B cell (primary cell): ENCODE data around the gene HEXIM2. TPM values are rescaled to one million over a fixed set of nuclear protein-coding genes. Genes with fewer than 3 reads are reported as not detected.

ENCODE experiments used
- ATAC-seq: fragments of 200-7000 bp; cut with Tn5 transposase; one replicate; pipeline ENCODE4 v1.10.0; 2021; ENCODE audit warnings: low read depth, mild to moderate bottlenecking, moderate number of reproducible peaks, moderate library complexity
- CTCF ChIA-PET: fragments of 350-600 bp; sonication (Branson Sonifier 250); formaldehyde crosslinking; loops from one replicate; lab custom pipeline; 2021; ENCODE audit warnings: antibody characterized with exemption, inconsistent platforms; lab: Charles Lee
- POLR2A ChIA-PET: fragments of 350-600 bp; sonication (Branson Sonifier 250); formaldehyde crosslinking; loops from one replicate; lab custom pipeline; 2021; ENCODE audit warnings: antibody characterized with exemption; lab: Charles Lee
- DNase-seq: peaks from one replicate; pipeline ENCODE4 v3.0.0; 2013
- H2AFZ ChIP-seq: 2 replicates; pipeline ENCODE4 v1.6.1; 2012; ENCODE audit warnings: mild to moderate bottlenecking, low read depth, low read length; ENCODE audit not compliant: insufficient read depth, poor library complexity, severe bottlenecking
- H3K27ac ChIP-seq, 2 donors: 1 replicate in 1 of 2; 2 replicates in 1 of 2; pipeline ENCODE4 v1.5.1; 2012 to 2013; ENCODE audit warnings: low read length in 2 of 2, mild to moderate bottlenecking in 2 of 2, moderate library complexity in 1 of 2
- H3K27me3 ChIP-seq, 4 experiments: fragments of 200-600 bp in 1 of 4; sonication (generic) in 1 of 4; replicated peaks in 1 of 4; 1 replicate in 2 of 4; 2 replicates in 2 of 4; pipeline versions ENCODE4 v1.6.1 to v1.7.0; 2013 to 2016; ENCODE audit warnings: low read length in 3 of 4, mild to moderate bottlenecking in 2 of 4, mixed read lengths in 1 of 4, moderate library complexity in 1 of 4; ENCODE audit not compliant: insufficient read depth in 4 of 4, control insufficient read depth in 3 of 4; ENCODE audit errors: control extremely low read depth in 1 of 4
- H3K36me3 ChIP-seq, 2 experiments: replicated peaks in 1 of 2; 1 replicate in 1 of 2; 2 replicates in 1 of 2; pipeline versions ENCODE4 v1.6.1 to v1.7.1; 2013; ENCODE audit warnings: low read length in 1 of 2; ENCODE audit not compliant: insufficient read depth in 2 of 2, control insufficient read depth in 1 of 2; ENCODE audit errors: control extremely low read depth in 1 of 2, extremely low read depth in 1 of 2
- H3K4me1 ChIP-seq, 2 donors: fragments of 200-600 bp in 1 of 2; sonication (generic) in 1 of 2; 1 replicate in 1 of 2; 2 replicates in 1 of 2; pipeline versions ENCODE4 v1.5.1 to v1.6.1; 2013 to 2017; ENCODE audit warnings: low read length in 2 of 2; ENCODE audit not compliant: control insufficient read depth in 2 of 2, insufficient read depth in 2 of 2
- H3K4me2 ChIP-seq: replicated peaks from 2 replicates; pipeline ENCODE3; 2012; ENCODE audit warnings: mild to moderate bottlenecking, low read depth, low read length; ENCODE audit not compliant: poor library complexity, severe bottlenecking
- H3K4me3 ChIP-seq, 5 experiments: fragments of 200-600 bp in 1 of 5; sonication (generic) in 1 of 5; 1 replicate in 3 of 5; 2 replicates in 2 of 5; pipeline versions ENCODE4 v1.5.1 to v1.7.0; 2011 to 2016; ENCODE audit warnings: low read length in 4 of 5, mild to moderate bottlenecking in 4 of 5, low read depth in 2 of 5, control low read depth in 1 of 5, moderate library complexity in 1 of 5; ENCODE audit not compliant: insufficient read depth in 1 of 5; ENCODE audit errors: control extremely low read depth in 1 of 5, extremely low read depth in 1 of 5
- H3K79me2 ChIP-seq: fragments of 200-600 bp; sonication (generic); one replicate; pipeline ENCODE4 v1.6.0; 2016; ENCODE audit warnings: low read length; ENCODE audit not compliant: control insufficient read depth, insufficient read depth
- H3K9ac ChIP-seq: fragments of 200-600 bp; sonication (generic); 2 replicates; pipeline ENCODE4 v1.6.1; 2017; ENCODE audit warnings: mild to moderate bottlenecking, low read length, moderate library complexity
- H3K9me3 ChIP-seq, 3 donors: one replicate each; pipeline versions ENCODE4 v1.6.1 to v1.7.1; 2013; ENCODE audit warnings: low read length in 2 of 3; ENCODE audit not compliant: control insufficient read depth in 2 of 3, insufficient read depth in 1 of 3; ENCODE audit errors: control extremely low read depth in 1 of 3
- H4K20me1 ChIP-seq: 2 replicates; pipeline ENCODE4 v1.6.0; 2012; ENCODE audit warnings: mild to moderate bottlenecking, low read length; ENCODE audit not compliant: insufficient read depth, control insufficient read depth, poor library complexity, severe bottlenecking
- H3K27ac Mint-ChIP-seq: one replicate; pipeline ENCODE4 v1.8.0; 2021; ENCODE audit warnings: mixed read lengths
- H3K27me3 Mint-ChIP-seq: one replicate; pipeline ENCODE4 v1.8.0; 2021; ENCODE audit warnings: mixed read lengths
- H3K4me1 Mint-ChIP-seq: one replicate; pipeline ENCODE4 v1.8.0; 2021; ENCODE audit warnings: mixed read lengths
- H3K4me3 Mint-ChIP-seq: one replicate; pipeline ENCODE4 v1.8.0; 2021; ENCODE audit warnings: mixed read lengths
- H3K9me3 Mint-ChIP-seq: one replicate; pipeline ENCODE4 v1.8.0; 2022; ENCODE audit warnings: mixed read lengths; ENCODE audit not compliant: insufficient read depth
- EZH2 ChIP-seq: IDR thresholded peaks from 2 replicates; pipeline ENCODE4 v1.6.1; 2012; ENCODE audit warnings: borderline replicate concordance, low read depth, mild to moderate bottlenecking, moderate library complexity, low read length; ENCODE audit not compliant: insufficient read depth, poor library complexity, severe bottlenecking
- WGBS: methylation state at CpG from one replicate; pipeline ENCODE4 v1.1.5; 2013; ENCODE audit warnings: missing lambda C conversion rate; ENCODE audit not compliant: insufficient coverage; 5-methylcytosine and 5-hydroxymethylcytosine counted together
- intact Hi-C: fragments of 100-400 bp; cut with micrococcal nuclease; formaldehyde crosslinking; loops from one replicate; pipeline ENCODE4 v1.10.0; 2022
- polyA plus RNA-seq: library from polyadenylated mRNA; depleted of rRNA; stranded (reverse); fragments of >200 nt; gene quantifications from 2 replicates; pipeline ENCODE4 v1.2.3, GENCODE V29; 2012
- total RNA-seq, 2 donors: library from RNA; stranded (reverse); fragments of 120-200 nt in 1 of 2; gene quantifications; 1 replicate in 1 of 2; 2 replicates in 1 of 2; pipeline versions ENCODE4 v1.2.3 to v1.2.4, GENCODE V29; 2013 to 2022
- TF ChIP-seq, protein P1 (sequence below): fragments of 200-600 bp; IDR thresholded peaks from one replicate; pipeline ENCODE4 v1.8.0; 2022; ENCODE audit warnings: antibody characterized with exemption, mild to moderate bottlenecking

HEXIM2 gene
- total and polyA plus RNA-seq, 2 donors (not counting 1 experiment from before 2014, with no cell fraction given), result 3.7 to 10.0 TPM

DNA sequence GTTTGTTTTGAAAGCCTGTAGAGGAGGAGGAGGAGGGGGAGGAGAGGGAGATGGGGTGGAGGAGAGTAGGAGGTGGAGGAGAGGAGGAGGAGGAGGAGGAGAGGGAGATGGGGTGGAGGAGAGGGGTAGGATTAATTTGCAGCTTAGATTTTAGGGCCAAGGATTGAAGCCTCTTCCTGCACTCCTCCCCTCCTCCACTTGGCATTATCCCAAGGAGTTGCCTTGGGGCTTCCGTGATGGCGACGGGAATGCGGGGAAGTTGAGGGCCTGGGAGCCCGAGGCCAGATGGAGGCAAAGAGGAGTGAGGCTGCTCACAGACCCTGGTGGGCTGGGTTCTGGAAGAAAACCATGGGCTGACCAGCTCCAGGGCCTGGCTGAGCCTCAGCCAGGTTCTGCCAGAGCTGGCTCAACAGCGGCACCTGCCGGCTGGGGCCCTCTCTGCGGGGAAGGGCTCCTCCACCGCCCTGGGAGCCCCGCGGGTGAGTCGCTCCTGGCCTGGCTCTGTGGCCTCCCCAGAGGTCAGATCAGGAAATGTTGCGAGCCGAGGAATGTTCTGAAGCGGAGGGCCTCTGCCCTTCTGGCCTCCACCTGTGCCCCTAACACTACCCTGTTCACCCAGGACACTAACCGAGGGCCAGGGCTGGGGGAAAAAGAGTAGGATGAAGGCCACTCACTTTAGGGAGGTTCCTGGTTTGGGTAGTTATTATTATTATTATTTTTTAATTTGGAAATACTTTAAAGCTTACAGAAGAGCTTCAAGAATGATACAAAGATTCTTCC lies 36.1 kb downstream of the HEXIM2 start:
- H3K9me3 Mint-ChIP-seq, result no peaks in the 10 kb centered on the region
- CTCF ChIA-PET, result interaction anchor here (0.5 to 12.2 kb wide), 40 partner anchors 9 to 1057 kb away, joined by 3 to 233 read pairs (median 5); partner anchors contain the start of genes ACBD4, EFTUD2, FMNL1 and HEXIM1

More for the DNA sequence above, 36.1 kb downstream of the HEXIM2 start:
- Mint-ChIP-seq H3K27ac (peak overlapping the region; percentile 15), H3K4me3 (no peak overlapping the region), H3K27me3 (no peaks in the 10 kb centered on the region), H3K4me1 (peaks cover 9% of the 10 kb centered on the region)
- intact Hi-C loops, result loop anchor here (1.0 to 2.0 kb wide), 3 partner anchors 48 to 423 kb away; partner anchors contain the start of gene ACBD4
- Histone ChIP-seq H3K9me3 (no peaks in the 10 kb centered on the region), H3K4me3 (no peak overlapping the region), H3K4me1 (peaks cover 0 to 6% of the 10 kb centered on the region in 2 donors), H3K27me3 (no peaks in the 10 kb centered on the region), H3K27ac (no peak overlapping the region), H3K79me2 (no peaks in the 10 kb centered on the region), H2AFZ (peak overlapping the region; percentile 69), H3K36me3 (no peaks in the 10 kb centered on the region), H4K20me1 (no peaks in the 10 kb centered on the region), H3K9ac (no peak overlapping the region), H3K4me2 (peak overlapping the region; percentile 52)
- DNase-seq (peak; percentile 87), ATAC-seq (peak; percentile 100)
- POLR2A ChIA-PET, result interaction anchor here (0.7 to 2.0 kb wide), 4 partner anchors 36 to 62 kb away, joined by 4 to 9 read pairs (median 8); partner anchors contain the start of genes ACBD4 and HEXIM2
- no peak for TF ChIP-seq EZH2
- TF ChIP-seq, protein P1, sequence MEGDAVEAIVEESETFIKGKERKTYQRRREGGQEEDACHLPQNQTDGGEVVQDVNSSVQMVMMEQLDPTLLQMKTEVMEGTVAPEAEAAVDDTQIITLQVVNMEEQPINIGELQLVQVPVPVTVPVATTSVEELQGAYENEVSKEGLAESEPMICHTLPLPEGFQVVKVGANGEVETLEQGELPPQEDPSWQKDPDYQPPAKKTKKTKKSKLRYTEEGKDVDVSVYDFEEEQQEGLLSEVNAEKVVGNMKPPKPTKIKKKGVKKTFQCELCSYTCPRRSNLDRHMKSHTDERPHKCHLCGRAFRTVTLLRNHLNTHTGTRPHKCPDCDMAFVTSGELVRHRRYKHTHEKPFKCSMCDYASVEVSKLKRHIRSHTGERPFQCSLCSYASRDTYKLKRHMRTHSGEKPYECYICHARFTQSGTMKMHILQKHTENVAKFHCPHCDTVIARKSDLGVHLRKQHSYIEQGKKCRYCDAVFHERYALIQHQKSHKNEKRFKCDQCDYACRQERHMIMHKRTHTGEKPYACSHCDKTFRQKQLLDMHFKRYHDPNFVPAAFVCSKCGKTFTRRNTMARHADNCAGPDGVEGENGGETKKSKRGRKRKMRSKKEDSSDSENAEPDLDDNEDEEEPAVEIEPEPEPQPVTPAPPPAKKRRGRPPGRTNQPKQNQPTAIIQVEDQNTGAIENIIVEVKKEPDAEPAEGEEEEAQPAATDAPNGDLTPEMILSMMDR, result peak; percentile 97
- WGBS, result 8% methylated on average over 12 of the region's 16 CpGs
